Measurements from ENCODE around the gene CCDC15.

CCDC15 gene

DNA sequence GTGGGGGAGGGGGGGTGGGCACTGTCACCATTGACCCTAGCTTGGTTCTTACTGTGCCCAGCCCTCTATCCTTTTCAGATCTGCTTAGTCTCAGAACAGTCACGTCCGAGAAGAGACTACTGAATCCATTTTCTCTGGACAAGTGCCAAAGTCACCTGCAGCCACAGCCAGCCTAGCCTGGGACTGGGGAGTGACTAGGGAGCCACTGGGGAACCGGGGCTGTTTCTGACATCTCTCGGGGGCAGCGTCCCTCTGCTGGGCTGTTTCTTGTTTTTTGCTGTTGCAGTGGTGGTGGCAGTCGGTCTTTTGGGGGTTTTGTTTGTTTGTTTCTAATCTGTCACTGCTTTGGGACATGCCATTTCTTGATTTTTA lies 117.8 kb downstream of the CCDC15 start:
- Histone ChIP-seq H3K27ac (ENCODE audit: extremely low read depth, low read depth, low read length) (no peak overlapping the region), H3K4me3 (ENCODE audit: low read depth, low read length) (no peak overlapping the region), H3K36me3 (ENCODE audit: control insufficient read depth in 2 of 2, insufficient read depth in 1 of 2, low read length in 2 of 2) (no peaks in the 10 kb centered on the region), H3K4me1 (ENCODE audit: control insufficient read depth, insufficient read depth, low read length) (no peaks in the 10 kb centered on the region), H3K9me3 (ENCODE audit: control insufficient read depth, insufficient read depth, low read depth, low read length) (no peaks in the 10 kb centered on the region)
- TF ChIP-seq ZXDB (tag by site-specific recombination; IDR thresholded peaks at IDR 0.05) (no peak), ZNF214 (tag by site-specific recombination; IDR thresholded peaks at IDR 0.05; ENCODE audit: borderline replicate concordance) (no peak), ZNF354C (tag by site-specific recombination; IDR thresholded peaks at IDR 0.05; ENCODE audit: borderline replicate concordance, low read depth) (no peak), IKZF3 (tag by site-specific recombination; IDR thresholded peaks at IDR 0.05) (no peak)
- TF ChIP-seq, protein P1, sequence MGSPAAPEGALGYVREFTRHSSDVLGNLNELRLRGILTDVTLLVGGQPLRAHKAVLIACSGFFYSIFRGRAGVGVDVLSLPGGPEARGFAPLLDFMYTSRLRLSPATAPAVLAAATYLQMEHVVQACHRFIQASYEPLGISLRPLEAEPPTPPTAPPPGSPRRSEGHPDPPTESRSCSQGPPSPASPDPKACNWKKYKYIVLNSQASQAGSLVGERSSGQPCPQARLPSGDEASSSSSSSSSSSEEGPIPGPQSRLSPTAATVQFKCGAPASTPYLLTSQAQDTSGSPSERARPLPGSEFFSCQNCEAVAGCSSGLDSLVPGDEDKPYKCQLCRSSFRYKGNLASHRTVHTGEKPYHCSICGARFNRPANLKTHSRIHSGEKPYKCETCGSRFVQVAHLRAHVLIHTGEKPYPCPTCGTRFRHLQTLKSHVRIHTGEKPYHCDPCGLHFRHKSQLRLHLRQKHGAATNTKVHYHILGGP (tag by site-specific recombination; IDR thresholded peaks at IDR 0.05) = no peak
- ChIA-PET POLR2A (no interaction called here), CTCF (interaction anchor here (0.5 to 1.0 kb wide), 2 partner anchors 265 to 274 kb away, joined by 3 to 4 read pairs; no protein-coding TSS in a partner anchor)

DNA sequence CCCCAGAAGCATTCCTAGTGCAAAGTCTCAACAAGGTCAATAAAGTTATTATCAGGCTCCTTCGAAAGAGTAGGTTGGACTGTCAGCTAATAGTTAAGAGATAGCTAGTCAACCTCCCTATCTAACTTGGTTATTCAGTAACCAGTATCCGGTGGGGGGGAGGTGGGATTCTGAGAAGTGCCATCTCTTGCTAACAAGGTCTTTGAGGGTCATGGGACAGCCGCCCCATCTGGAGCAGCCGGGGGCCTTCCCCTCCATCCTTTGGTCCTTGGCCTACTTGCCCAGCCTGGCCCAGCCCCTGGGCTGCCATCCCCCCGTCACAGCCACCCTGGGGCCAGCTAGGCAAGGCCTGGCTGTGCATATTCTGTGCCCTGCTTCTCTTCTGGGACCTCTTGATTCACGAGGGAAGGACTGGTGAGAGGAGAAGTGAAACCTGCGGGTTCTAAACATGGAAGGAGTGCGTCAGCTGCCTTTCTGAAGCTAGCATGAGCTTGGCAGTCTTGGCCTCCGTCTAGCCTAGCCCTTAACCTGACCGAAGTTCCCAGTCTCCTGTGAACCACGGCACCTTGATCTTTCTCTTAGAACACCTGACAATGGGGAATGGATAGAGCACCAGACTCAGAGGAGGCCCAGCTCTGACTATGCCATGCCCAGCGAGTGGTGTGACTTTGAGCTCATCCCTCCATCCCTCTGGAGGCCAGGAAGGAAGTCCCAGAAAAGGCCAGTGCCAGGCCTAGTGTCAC lies 118.4 kb downstream of the CCDC15 start:
- CTCF ChIA-PET = interaction anchor here (0.5 to 0.9 kb wide), 2 partner anchors 18 to 266 kb away, joined by 3 read pairs; no protein-coding TSS in a partner anchor
- Histone ChIP-seq H3K9me3 (ENCODE audit: control insufficient read depth, insufficient read depth, low read depth, low read length) (no peaks in the 10 kb centered on the region), H3K4me1 (ENCODE audit: control insufficient read depth, insufficient read depth, low read length) (no peaks in the 10 kb centered on the region), H3K4me3 (ENCODE audit: low read depth, low read length) (no peak overlapping the region), H3K36me3 (ENCODE audit: control insufficient read depth in 2 of 2, insufficient read depth in 1 of 2, low read length in 2 of 2) (no peaks in the 10 kb centered on the region), H3K27ac (ENCODE audit: extremely low read depth, low read depth, low read length) (no peak overlapping the region)
- TF ChIP-seq ZNF658 (tag by site-specific recombination; IDR thresholded peaks at IDR 0.05) = no peak
- POLR2A ChIA-PET = no interaction called here

DNA sequence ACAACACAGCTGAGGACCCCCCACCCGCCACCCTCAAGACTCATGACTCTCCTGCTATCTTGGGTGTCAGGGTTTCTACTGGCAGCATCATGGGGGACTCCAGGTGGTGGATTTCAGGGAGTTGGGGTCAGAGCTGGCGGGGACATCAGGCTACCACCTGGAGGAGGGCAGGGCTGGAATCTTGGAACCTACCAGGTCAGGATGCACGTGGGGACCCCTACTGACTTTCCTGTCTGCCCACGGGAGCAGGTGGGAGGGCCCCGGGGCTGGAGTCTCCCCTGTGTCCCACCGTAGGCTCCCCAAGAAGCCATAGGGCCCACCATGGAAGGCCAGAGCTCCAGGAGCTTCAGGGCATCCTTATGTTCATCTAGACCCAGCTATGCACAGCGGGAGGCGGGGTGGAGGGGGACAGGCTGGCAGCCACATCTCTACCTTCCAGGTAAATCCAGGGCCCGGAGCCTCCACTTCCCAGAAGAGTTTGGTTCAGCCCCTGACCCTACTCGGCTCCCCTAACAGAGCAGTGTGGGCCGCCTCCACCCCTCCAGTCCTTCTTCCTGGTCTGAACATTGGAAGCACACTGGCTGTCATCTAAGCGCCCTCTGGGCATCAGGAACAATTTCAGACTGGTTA lies 119.1 kb downstream of the CCDC15 start:
- H3K27ac ChIP-seq (ENCODE audit: extremely low read depth, low read depth, low read length) = no peak overlapping the region
- no peak overlapping the region for H3K4me3 ChIP-seq (ENCODE audit: low read depth, low read length)
- no peaks in the 10 kb centered on the region for H3K9me3 ChIP-seq (ENCODE audit: control insufficient read depth, insufficient read depth, low read depth, low read length)
- H3K36me3 ChIP-seq (ENCODE audit: control insufficient read depth in 2 of 2, insufficient read depth in 1 of 2, low read length in 2 of 2) = no peaks in the 10 kb centered on the region
- H3K4me1 ChIP-seq (ENCODE audit: control insufficient read depth, insufficient read depth, low read length) = no peaks in the 10 kb centered on the region
- ChIA-PET POLR2A (interaction anchor here (0.6 kb wide), 1 partner anchor 1407 kb away, joined by 3 read pairs; no protein-coding TSS in a partner anchor), CTCF (interaction anchor here (0.9 kb wide), 1 partner anchor 18 kb away, joined by 3 read pairs; no protein-coding TSS in a partner anchor)
- TF ChIP-seq GLI2 (tag by site-specific recombination; IDR thresholded peaks at IDR 0.05; ENCODE audit: borderline replicate concordance, low read depth) (no peak), ZNF223 (tag by site-specific recombination; IDR thresholded peaks at IDR 0.05) (no peak), ZNF239 (tag by site-specific recombination; IDR thresholded peaks at IDR 0.05) (no peak), FEZF1 (tag by site-specific recombination; IDR thresholded peaks at IDR 0.05) (no peak), TRIM28 (IDR thresholded peaks at IDR 0.05; ENCODE audit: borderline replicate concordance, low read length) (no peak)
- TF ChIP-seq, protein P2, sequence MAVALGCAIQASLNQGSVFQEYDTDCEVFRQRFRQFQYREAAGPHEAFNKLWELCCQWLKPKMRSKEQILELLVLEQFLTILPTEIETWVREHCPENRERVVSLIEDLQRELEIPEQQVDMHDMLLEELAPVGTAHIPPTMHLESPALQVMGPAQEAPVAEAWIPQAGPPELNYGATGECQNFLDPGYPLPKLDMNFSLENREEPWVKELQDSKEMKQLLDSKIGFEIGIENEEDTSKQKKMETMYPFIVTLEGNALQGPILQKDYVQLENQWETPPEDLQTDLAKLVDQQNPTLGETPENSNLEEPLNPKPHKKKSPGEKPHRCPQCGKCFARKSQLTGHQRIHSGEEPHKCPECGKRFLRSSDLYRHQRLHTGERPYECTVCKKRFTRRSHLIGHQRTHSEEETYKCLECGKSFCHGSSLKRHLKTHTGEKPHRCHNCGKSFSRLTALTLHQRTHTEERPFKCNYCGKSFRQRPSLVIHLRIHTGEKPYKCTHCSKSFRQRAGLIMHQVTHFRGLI (tag by site-specific recombination; IDR thresholded peaks at IDR 0.05) = no peak
- TF ChIP-seq, protein P3, sequence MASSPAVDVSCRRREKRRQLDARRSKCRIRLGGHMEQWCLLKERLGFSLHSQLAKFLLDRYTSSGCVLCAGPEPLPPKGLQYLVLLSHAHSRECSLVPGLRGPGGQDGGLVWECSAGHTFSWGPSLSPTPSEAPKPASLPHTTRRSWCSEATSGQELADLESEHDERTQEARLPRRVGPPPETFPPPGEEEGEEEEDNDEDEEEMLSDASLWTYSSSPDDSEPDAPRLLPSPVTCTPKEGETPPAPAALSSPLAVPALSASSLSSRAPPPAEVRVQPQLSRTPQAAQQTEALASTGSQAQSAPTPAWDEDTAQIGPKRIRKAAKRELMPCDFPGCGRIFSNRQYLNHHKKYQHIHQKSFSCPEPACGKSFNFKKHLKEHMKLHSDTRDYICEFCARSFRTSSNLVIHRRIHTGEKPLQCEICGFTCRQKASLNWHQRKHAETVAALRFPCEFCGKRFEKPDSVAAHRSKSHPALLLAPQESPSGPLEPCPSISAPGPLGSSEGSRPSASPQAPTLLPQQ (tag by site-specific recombination; IDR thresholded peaks at IDR 0.05) = no peak
- TF ChIP-seq, protein P4, sequence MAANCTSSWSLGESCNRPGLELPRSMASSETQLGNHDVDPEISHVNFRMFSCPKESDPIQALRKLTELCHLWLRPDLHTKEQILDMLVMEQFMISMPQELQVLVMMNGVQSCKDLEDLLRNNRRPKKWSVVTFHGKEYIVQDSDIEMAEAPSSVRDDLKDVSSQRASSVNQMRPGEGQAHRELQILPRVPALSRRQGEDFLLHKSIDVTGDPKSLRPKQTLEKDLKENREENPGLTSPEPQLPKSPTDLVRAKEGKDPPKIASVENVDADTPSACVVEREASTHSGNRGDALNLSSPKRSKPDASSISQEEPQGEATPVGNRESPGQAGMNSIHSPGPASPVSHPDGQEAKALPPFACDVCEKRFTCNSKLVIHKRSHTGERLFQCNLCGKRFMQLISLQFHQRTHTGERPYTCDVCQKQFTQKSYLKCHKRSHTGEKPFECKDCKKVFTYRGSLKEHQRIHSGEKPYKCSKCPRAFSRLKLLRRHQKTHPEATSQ (tag by site-specific recombination; IDR thresholded peaks at IDR 0.05) = no peak
- TF ChIP-seq, protein P5, sequence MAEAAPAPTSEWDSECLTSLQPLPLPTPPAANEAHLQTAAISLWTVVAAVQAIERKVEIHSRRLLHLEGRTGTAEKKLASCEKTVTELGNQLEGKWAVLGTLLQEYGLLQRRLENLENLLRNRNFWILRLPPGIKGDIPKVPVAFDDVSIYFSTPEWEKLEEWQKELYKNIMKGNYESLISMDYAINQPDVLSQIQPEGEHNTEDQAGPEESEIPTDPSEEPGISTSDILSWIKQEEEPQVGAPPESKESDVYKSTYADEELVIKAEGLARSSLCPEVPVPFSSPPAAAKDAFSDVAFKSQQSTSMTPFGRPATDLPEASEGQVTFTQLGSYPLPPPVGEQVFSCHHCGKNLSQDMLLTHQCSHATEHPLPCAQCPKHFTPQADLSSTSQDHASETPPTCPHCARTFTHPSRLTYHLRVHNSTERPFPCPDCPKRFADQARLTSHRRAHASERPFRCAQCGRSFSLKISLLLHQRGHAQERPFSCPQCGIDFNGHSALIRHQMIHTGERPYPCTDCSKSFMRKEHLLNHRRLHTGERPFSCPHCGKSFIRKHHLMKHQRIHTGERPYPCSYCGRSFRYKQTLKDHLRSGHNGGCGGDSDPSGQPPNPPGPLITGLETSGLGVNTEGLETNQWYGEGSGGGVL (tag by site-specific recombination; IDR thresholded peaks at IDR 0.05) = no peak
- TF ChIP-seq, protein P6, sequence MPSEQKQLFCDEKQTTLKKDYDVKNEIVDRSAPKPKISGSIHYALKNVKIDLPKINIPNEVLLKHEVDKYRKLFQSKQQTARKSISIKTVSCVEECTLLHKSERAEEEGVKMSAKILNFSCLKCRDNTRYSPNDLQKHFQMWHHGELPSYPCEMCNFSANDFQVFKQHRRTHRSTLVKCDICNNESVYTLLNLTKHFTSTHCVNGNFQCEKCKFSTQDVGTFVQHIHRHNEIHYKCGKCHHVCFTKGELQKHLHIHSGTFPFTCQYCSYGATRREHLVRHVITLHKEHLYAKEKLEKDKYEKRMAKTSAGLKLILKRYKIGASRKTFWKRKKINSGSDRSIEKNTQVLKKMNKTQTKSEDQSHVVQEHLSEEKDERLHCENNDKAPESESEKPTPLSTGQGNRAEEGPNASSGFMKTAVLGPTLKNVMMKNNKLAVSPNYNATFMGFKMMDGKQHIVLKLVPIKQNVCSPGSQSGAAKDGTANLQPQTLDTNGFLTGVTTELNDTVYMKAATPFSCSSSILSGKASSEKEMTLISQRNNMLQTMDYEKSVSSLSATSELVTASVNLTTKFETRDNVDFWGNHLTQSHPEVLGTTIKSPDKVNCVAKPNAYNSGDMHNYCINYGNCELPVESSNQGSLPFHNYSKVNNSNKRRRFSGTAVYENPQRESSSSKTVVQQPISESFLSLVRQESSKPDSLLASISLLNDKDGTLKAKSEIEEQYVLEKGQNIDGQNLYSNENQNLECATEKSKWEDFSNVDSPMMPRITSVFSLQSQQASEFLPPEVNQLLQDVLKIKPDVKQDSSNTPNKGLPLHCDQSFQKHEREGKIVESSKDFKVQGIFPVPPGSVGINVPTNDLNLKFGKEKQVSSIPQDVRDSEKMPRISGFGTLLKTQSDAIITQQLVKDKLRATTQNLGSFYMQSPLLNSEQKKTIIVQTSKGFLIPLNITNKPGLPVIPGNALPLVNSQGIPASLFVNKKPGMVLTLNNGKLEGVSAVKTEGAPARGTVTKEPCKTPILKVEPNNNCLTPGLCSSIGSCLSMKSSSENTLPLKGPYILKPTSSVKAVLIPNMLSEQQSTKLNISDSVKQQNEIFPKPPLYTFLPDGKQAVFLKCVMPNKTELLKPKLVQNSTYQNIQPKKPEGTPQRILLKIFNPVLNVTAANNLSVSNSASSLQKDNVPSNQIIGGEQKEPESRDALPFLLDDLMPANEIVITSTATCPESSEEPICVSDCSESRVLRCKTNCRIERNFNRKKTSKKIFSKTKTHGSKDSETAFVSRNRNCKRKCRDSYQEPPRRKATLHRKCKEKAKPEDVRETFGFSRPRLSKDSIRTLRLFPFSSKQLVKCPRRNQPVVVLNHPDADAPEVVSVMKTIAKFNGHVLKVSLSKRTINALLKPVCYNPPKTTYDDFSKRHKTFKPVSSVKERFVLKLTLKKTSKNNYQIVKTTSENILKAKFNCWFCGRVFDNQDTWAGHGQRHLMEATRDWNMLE (tag by site-specific recombination; conservative IDR thresholded peaks at IDR 0.05; ENCODE audit: low read depth) = no peak

All from HEK293 (cell line).